Fibroblast of mammary gland (primary cell): Measurements from ENCODE around the gene WWOX.

Experiments used
- DNase-seq: peaks from one replicate; pipeline ENCODE4 v3.0.0-alpha.2; 2010; ENCODE audit warnings: low read depth
- H3K4me3 ChIP-seq: 2 replicates; pipeline ENCODE4 v1.5.1; 2011; ENCODE audit warnings: low read depth, mild to moderate bottlenecking, low read length, moderate library complexity; ENCODE audit not compliant: control insufficient read depth
- TF ChIP-seq, protein P1 (sequence below): conservative IDR thresholded peaks from 2 replicates; pipeline ENCODE4 v1.5.1; 2011; ENCODE audit warnings: low read depth, low read length, inconsistent platforms; ENCODE audit not compliant: control insufficient read depth, insufficient read depth

Gene WWOX

DNA sequence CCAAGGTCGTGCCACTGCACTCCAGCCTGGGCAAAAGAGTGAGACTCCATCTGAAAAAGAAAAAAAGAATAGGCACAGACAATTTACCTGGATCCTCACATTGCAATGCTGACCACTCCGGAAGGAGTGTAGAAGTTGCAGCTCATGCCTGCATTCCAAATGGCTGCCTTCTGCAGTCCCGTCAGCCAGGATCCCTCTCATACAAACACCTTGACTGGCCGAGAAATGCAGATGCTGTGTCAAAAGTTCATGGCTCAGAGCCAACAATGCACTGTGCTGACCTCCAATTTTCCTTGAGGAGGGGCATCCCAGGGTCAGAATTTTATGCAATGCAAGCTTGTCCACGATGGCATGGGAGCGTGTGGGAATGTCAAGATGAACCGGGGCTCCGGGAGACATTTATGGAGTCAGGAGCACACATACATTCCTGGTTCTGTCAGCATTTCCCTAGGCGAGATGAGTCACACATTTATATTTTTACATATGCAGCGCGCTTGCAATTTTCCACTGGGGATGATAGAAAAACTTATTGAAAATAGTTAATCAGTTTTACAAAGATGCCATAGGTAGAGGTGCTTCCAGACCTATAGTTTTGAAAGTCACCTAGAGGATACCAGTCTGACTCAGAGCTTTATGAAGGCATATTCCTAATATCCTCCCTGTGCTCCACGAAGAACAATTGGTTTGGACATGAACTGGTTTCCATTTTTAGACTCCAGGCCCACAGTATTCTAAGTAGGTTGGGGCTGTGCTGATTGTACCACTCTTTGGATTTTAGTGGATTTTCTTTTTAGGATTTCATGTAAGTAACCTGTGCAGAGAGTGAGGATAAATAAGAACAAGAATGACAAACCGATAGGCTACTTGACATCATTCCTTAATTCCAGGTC is 886.5 kb downstream of the WWOX start:
- no peak for DNase-seq
- TF ChIP-seq, protein P1, sequence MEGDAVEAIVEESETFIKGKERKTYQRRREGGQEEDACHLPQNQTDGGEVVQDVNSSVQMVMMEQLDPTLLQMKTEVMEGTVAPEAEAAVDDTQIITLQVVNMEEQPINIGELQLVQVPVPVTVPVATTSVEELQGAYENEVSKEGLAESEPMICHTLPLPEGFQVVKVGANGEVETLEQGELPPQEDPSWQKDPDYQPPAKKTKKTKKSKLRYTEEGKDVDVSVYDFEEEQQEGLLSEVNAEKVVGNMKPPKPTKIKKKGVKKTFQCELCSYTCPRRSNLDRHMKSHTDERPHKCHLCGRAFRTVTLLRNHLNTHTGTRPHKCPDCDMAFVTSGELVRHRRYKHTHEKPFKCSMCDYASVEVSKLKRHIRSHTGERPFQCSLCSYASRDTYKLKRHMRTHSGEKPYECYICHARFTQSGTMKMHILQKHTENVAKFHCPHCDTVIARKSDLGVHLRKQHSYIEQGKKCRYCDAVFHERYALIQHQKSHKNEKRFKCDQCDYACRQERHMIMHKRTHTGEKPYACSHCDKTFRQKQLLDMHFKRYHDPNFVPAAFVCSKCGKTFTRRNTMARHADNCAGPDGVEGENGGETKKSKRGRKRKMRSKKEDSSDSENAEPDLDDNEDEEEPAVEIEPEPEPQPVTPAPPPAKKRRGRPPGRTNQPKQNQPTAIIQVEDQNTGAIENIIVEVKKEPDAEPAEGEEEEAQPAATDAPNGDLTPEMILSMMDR, result no peak
- H3K4me3 ChIP-seq, result no peak overlapping the region

DNA sequence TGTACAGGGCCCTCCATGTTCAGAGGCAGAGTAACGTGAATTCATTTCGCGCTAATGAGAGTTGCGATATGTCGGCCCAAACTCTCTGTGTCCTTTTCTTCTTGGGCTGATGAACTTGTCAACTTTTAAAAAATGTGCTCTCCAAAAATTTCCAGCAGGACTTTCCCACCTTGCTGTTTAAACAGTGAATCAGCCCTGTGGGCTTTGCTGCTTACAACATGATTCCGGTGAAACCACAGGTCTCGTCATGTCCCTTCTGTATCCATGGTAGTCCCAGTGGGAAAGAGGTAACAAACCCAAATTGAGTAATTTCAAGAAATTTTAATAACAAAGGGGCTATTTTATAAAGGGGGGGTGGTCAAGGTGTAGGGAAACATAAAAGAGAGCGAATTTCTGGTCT is 888.2 kb downstream of the WWOX start:
- DNase-seq, result no peak
- TF ChIP-seq, protein P1, result no peak

DNA sequence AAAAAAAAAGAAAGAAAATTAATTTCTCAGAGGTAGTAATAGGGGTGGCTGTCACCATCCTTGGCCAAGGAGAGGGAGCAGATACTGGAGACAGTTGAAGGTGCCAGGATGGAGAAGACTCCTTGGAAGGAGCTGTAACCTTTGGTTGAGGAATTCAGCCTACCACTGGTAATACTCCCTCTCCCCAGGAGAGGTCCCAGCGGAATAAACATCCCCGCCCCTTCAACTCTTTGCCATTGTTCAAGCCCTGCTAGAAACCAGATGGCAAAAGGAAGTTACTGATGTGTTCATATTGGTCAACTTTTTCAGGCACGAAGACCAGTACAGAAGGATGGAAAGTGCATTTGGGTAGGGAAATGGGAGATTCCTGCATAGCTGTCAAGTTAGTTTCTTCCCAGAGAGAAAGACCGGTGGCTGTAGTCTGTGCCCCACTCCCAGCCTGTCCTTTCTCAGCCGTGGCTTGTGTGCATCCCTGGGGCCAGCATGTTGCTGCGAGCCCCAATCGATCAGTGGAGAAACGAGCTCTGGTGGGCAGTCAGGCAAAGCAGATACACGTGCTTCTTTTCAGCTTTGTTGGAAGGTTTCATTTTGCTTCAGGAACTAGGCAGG is 889.0 kb downstream of the WWOX start:
- TF ChIP-seq, protein P1, result no peak
- H3K4me3 ChIP-seq, result no peak overlapping the region
- DNase-seq, result no peak

More for the DNA sequence above, 888.2 kb downstream of the WWOX start:
- H3K4me3 ChIP-seq, result no peak overlapping the region

DNA sequence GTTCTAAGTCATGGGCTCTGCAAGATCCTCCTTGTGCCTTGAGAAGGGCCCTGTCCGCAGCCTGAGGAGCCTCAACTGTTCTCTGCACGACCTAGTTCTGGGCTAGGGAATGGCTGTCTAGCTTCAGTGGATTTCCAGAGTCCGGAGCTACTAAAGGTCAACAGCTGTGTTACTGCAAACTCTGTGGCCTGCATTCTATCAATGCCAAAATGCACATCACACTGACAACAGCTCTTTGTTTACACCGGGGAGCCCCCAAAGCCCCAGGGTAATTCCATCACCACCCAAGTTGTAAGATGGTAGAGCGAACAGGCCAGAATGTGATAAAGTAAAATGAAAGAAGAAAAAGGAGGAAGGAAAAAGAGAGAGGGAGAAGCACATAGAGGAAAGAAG is 890.9 kb downstream of the WWOX start:
- no peak overlapping the region for H3K4me3 ChIP-seq
- no peak for DNase-seq
- TF ChIP-seq, protein P1, result no peak

- DNase-seq, result no peak
- H3K4me3 ChIP-seq, result no peak overlapping the region
- TF ChIP-seq, protein P1, result no peak
These were observed 892.5 kb downstream of the WWOX start for GRCh38 chr16:78992001-78992400.

GRCh38 chr16:78993346-78993745 is 893.9 kb downstream of the WWOX start:
- TF ChIP-seq, protein P1, result no peak
- DNase-seq, result no peak

More at GRCh38 chr16:78993346-78993745, 893.9 kb downstream of the WWOX start:
- no peak overlapping the region for H3K4me3 ChIP-seq
